Prostate gland (tissue), 2 donors: ENCODE measurements around the gene TBC1D2. TPM values are rescaled to one million over a fixed set of nuclear protein-coding genes. Genes with fewer than 3 reads are reported as not detected.

ENCODE experiments used
- DNase-seq: peaks from one replicate; pipeline ENCODE4 v3.0.0-alpha.2; 2019; ENCODE audit warnings: low spot score
- H3K27ac ChIP-seq, 2 donors: fragments of 200-600 bp; sonication (generic); 2 replicates each; pipeline ENCODE4 v1.5.1; 2017 to 2019
- H3K27me3 ChIP-seq: fragments of 200-600 bp; sonication (generic); replicated peaks from 2 replicates; pipeline ENCODE4 v1.5.1; 2019; ENCODE audit not compliant: insufficient read depth
- H3K36me3 ChIP-seq, 2 donors: fragments of 200-600 bp; sonication (generic); 1 replicate in 1 of 2; 2 replicates in 1 of 2; pipeline versions ENCODE4 v1.5.1 to v1.8.1; 2017 to 2019
- H3K4me1 ChIP-seq: fragments of 200-600 bp; sonication (generic); replicated peaks from 2 replicates; pipeline ENCODE4 v1.5.1; 2019
- H3K4me3 ChIP-seq, 2 donors: fragments of 200-600 bp; sonication (generic); 2 replicates each; pipeline ENCODE4 v1.5.1; 2017 to 2019
- H3K9me3 ChIP-seq: fragments of 200-600 bp; sonication (generic); 2 replicates; pipeline ENCODE4 v1.5.1; 2017
- CTCF ChIP-seq, 4 experiments: fragments of 200-600 bp in 2 of 4; fragments of 450-650 bp in 2 of 4; sonication (generic) in 2 of 4; IDR thresholded peaks; 1 replicate in 3 of 4; 2 replicates in 1 of 4; pipeline ENCODE4 v1.5.1; 2016 to 2019; ENCODE audit warnings: antibody characterized with exemption in 4 of 4, mild to moderate bottlenecking in 2 of 4, moderate library complexity in 2 of 4
- POLR2A ChIP-seq: fragments of 450-650 bp; IDR thresholded peaks from one replicate; pipeline ENCODE4 v1.6.1; 2016; ENCODE audit warnings: antibody characterized with exemption, mild to moderate bottlenecking
- POLR2AphosphoS5 ChIP-seq: sonication (generic); formaldehyde crosslinking; IDR thresholded peaks from one replicate; pipeline ENCODE4 v1.6.1; 2017; ENCODE audit warnings: antibody characterized with exemption
- WGBS: methylation state at CpG from one replicate; pipeline ENCODE4 v1.1.5; 2018; 5-methylcytosine and 5-hydroxymethylcytosine counted together
- intact Hi-C: fragments of 100-400 bp; cut with DNase I; formaldehyde crosslinking; loops from one replicate; pipeline ENCODE4 v1.14.2; 2022
- total RNA-seq, 2 donors: library from RNA; depleted of rRNA; stranded (reverse); fragments of >200 nt; gene quantifications; one replicate each; pipeline ENCODE4 v1.1.0, GENCODE V29; 2016

Gene TBC1D2
- total RNA-seq, 2 donors from 2014 or later: 18.4 to 18.8 TPM

- intact Hi-C loops: no loop called here
- no peak for TF ChIP-seq CTCF (IDR thresholded peaks at IDR 0.05)
- no peak for TF ChIP-seq POLR2A
- TF ChIP-seq POLR2AphosphoS5: no peak
- Histone ChIP-seq H3K4me1 (peaks cover 26% of the 10 kb centered on the region), H3K27me3 (no peaks in the 10 kb centered on the region), H3K27ac (peak overlapping the region; percentile 46 to 71), H3K9me3 (no peaks in the 10 kb centered on the region), H3K4me3 (no peak overlapping the region), H3K36me3 (no peaks in the 10 kb centered on the region)
- WGBS: 89% methylated on average over 16 of the region's 16 CpGs
- DNase-seq: no peak
Measured at GRCh38 chr9:98173181-98173580, 82.3 kb downstream of the TBC1D2 start.

GRCh38 chr9:98172604-98173003 is 82.8 kb downstream of the TBC1D2 start:
- Histone ChIP-seq H3K36me3 (no peaks in the 10 kb centered on the region), H3K4me1 (peaks cover 26% of the 10 kb centered on the region), H3K9me3 (no peaks in the 10 kb centered on the region), H3K4me3 (no peak overlapping the region), H3K27me3 (no peaks in the 10 kb centered on the region), H3K27ac (peak overlapping the region; percentile 46 to 71)
- intact Hi-C loops: no loop called here
- TF ChIP-seq POLR2A: no peak
- TF ChIP-seq POLR2AphosphoS5: peak; percentile 93
- 30% methylated on average over 3 of the region's 3 CpGs for WGBS
- DNase-seq: peak; percentile 86

GRCh38 chr9:98171176-98171925 is 84.1 kb downstream of the TBC1D2 start:
- DNase-seq: no peak
- Histone ChIP-seq H3K36me3 (no peaks in the 10 kb centered on the region), H3K9me3 (no peaks in the 10 kb centered on the region), H3K27me3 (no peaks in the 10 kb centered on the region), H3K4me1 (peaks cover 21% of the 10 kb centered on the region), H3K27ac (peak overlapping the region in 1 of 2 donors; percentile 1), H3K4me3 (no peak overlapping the region)
- TF ChIP-seq POLR2AphosphoS5 (no peak), POLR2A (no peak), CTCF (IDR thresholded peaks at IDR 0.05) (no peak)
- 68% methylated on average over 16 of the region's 16 CpGs for WGBS
- intact Hi-C loops: no loop called here

GRCh38 chr9:98168941-98169488 is 86.4 kb downstream of the TBC1D2 start:
- TF ChIP-seq CTCF (IDR thresholded peaks at IDR 0.05) (no peak), POLR2A (no peak), POLR2AphosphoS5 (no peak)
- H3K4me3 ChIP-seq: no peak overlapping the region
- WGBS: 58% methylated on average over 15 of the region's 15 CpGs
- no peaks in the 10 kb centered on the region for H3K9me3 ChIP-seq
- H3K36me3 ChIP-seq: no peaks in the 10 kb centered on the region
- no peaks in the 10 kb centered on the region for H3K27me3 ChIP-seq
- no peak overlapping the region for H3K27ac ChIP-seq
- H3K4me1 ChIP-seq: peaks cover 16% of the 10 kb centered on the region
- no peak for DNase-seq
- intact Hi-C loops: no loop called here

- no peak for DNase-seq
- intact Hi-C loops: no loop called here
- Histone ChIP-seq H3K27me3 (no peaks in the 10 kb centered on the region), H3K4me1 (peaks cover 17% of the 10 kb centered on the region), H3K9me3 (no peaks in the 10 kb centered on the region), H3K36me3 (no peaks in the 10 kb centered on the region), H3K4me3 (no peak overlapping the region), H3K27ac (no peak overlapping the region)
- no peak for TF ChIP-seq CTCF (IDR thresholded peaks at IDR 0.05)
- WGBS: 82% methylated on average over 3 of the region's 3 CpGs
Measured at GRCh38 chr9:98168153-98168780, 87.2 kb downstream of the TBC1D2 start.
